Natural killer cell (primary cell): ENCODE data around the gene GPR55. TPM values are rescaled to one million over a fixed set of nuclear protein-coding genes. Genes with fewer than 3 reads are reported as not detected.

Source experiments
- ATAC-seq, 3 donors: fragments of 150-1000 bp in 2 of 3; fragments of 200-7000 bp in 1 of 3; cut with Tn5 transposase; 1 replicate in 1 of 3; 2 replicates in 2 of 3; pipeline ENCODE4 v1.10.0; 2021; ENCODE audit warnings: mild to moderate bottlenecking in 2 of 3, moderate library complexity in 2 of 3
- DNase-seq, 2 donors: peaks; one replicate each; pipeline versions ENCODE4 v3.0.0 to v3.0.0-alpha.2; 2013 to 2021; ENCODE audit warnings: mixed read lengths in 1 of 2
- H3K27ac ChIP-seq: one replicate; pipeline ENCODE4 v1.5.1; 2013; ENCODE audit warnings: mild to moderate bottlenecking, low read length
- H3K27me3 ChIP-seq: one replicate; pipeline ENCODE4 v1.6.1; 2013; ENCODE audit warnings: low read length; ENCODE audit not compliant: control insufficient read depth, insufficient read depth
- H3K36me3 ChIP-seq: one replicate; pipeline ENCODE4 v1.6.1; 2013; ENCODE audit warnings: low read length; ENCODE audit not compliant: control insufficient read depth, insufficient read depth
- H3K4me1 ChIP-seq: one replicate; pipeline ENCODE4 v1.6.1; 2013; ENCODE audit warnings: low read length; ENCODE audit not compliant: control insufficient read depth, insufficient read depth
- H3K4me3 ChIP-seq: one replicate; pipeline ENCODE4 v1.5.1; 2013; ENCODE audit warnings: low read length
- H3K9me3 ChIP-seq: one replicate; pipeline ENCODE4 v1.6.1; 2013; ENCODE audit warnings: low read length; ENCODE audit not compliant: control insufficient read depth, insufficient read depth
- H3K27ac Mint-ChIP-seq, 2 donors: one replicate each; pipeline ENCODE4 v1.8.0; 2022; ENCODE audit warnings: mild to moderate bottlenecking in 2 of 2, mixed read lengths in 2 of 2, moderate library complexity in 1 of 2
- H3K27me3 Mint-ChIP-seq, 2 donors: one replicate each; pipeline ENCODE4 v1.8.0; 2022; ENCODE audit warnings: low read depth in 2 of 2, mixed read lengths in 2 of 2
- H3K36me3 Mint-ChIP-seq: one replicate; pipeline ENCODE4 v1.8.0; 2022; ENCODE audit warnings: mixed read lengths
- H3K4me1 Mint-ChIP-seq, 2 donors: one replicate each; pipeline ENCODE4 v1.8.0; 2022; ENCODE audit warnings: mixed read lengths in 2 of 2
- H3K4me3 Mint-ChIP-seq: one replicate; pipeline ENCODE4 v1.8.0; 2022; ENCODE audit warnings: mild to moderate bottlenecking, moderate library complexity, mixed read lengths
- H3K9me3 Mint-ChIP-seq, 2 donors: one replicate each; pipeline ENCODE4 v1.8.0; 2022; ENCODE audit warnings: mixed read lengths in 2 of 2
- CTCF ChIP-seq: fragments of 200-600 bp; IDR thresholded peaks from one replicate; pipeline ENCODE4 v1.8.0; 2022; ENCODE audit warnings: antibody characterized with exemption
- WGBS: methylation state at CpG from one replicate; pipeline ENCODE4 v1.1.7; 2013; ENCODE audit warnings: missing lambda C conversion rate; ENCODE audit not compliant: insufficient coverage; 5-methylcytosine and 5-hydroxymethylcytosine counted together
- intact Hi-C: fragments of 100-400 bp; cut with micrococcal nuclease; formaldehyde crosslinking; loops from one replicate; pipeline ENCODE4 v1.14.2; 2022
- total RNA-seq, 4 donors: library from RNA; stranded (reverse); fragments of 120-200 nt in 1 of 4; gene quantifications; one replicate each; pipeline versions ENCODE4 v1.2.3 to v1.2.4, GENCODE V29; 2013 to 2022

The GPR55 gene
- total RNA-seq, 3 donors from 2014 or later (not counting 1 experiment from before 2014, with no cell fraction given), result 0.09 to 1.1 (median 0.40) TPM

GRCh38 chr2:230912724-230913123 lies 12.3 kb downstream of the GPR55 start:
- no peak for TF ChIP-seq CTCF
- H3K36me3 ChIP-seq, result no peaks in the 10 kb centered on the region
- Mint-ChIP-seq H3K4me1 (no peaks in the 10 kb centered on the region), H3K9me3 (no peaks in the 10 kb centered on the region), H3K27ac (no peak overlapping the region), H3K36me3 (no peaks in the 10 kb centered on the region), H3K27me3 (peaks cover 61 to 79% of the 10 kb centered on the region in 2 donors), H3K4me3 (no peak overlapping the region)
- no peak for DNase-seq
- no peak overlapping the region for H3K27ac ChIP-seq
- H3K27me3 ChIP-seq, result peaks cover 3% of the 10 kb centered on the region
- intact Hi-C loops, result no loop called here
- no peak overlapping the region for H3K4me3 ChIP-seq
- peaks cover 4% of the 10 kb centered on the region for H3K4me1 ChIP-seq
- ATAC-seq, result no peak
- 82% methylated on average over 5 of the region's 5 CpGs for WGBS
- H3K9me3 ChIP-seq, result no peaks in the 10 kb centered on the region

- H3K27ac Mint-ChIP-seq, result no peak overlapping the region
- peak in 1 of 2 donors; percentile 6 for DNase-seq
Measured at GRCh38 chr2:230912046-230912445, 13.0 kb downstream of the GPR55 start.

GRCh38 chr2:230910546-230911177 lies 14.4 kb downstream of the GPR55 start:
- Mint-ChIP-seq H3K9me3 (no peaks in the 10 kb centered on the region), H3K27me3 (peaks cover 56 to 76% of the 10 kb centered on the region in 2 donors), H3K36me3 (no peaks in the 10 kb centered on the region), H3K4me3 (no peak overlapping the region), H3K4me1 (no peaks in the 10 kb centered on the region), H3K27ac (no peak overlapping the region)
- no peak for DNase-seq
- peaks cover 3% of the 10 kb centered on the region for H3K27me3 ChIP-seq
- no peak overlapping the region for H3K4me3 ChIP-seq
- intact Hi-C loops, result no loop called here
- H3K9me3 ChIP-seq, result no peaks in the 10 kb centered on the region
- ATAC-seq, result no peak
- no peak overlapping the region for H3K27ac ChIP-seq
- no peaks in the 10 kb centered on the region for H3K36me3 ChIP-seq
- TF ChIP-seq CTCF, result no peak
- peaks cover 4% of the 10 kb centered on the region for H3K4me1 ChIP-seq
- 73% methylated on average over 13 of the region's 13 CpGs for WGBS

More at GRCh38 chr2:230912046-230912445, 13.0 kb downstream of the GPR55 start:
- no peak for TF ChIP-seq CTCF
- H3K36me3 ChIP-seq, result no peaks in the 10 kb centered on the region
- intact Hi-C loops, result no loop called here
- Mint-ChIP-seq H3K36me3 (no peaks in the 10 kb centered on the region), H3K4me3 (no peak overlapping the region), H3K27me3 (peaks cover 58 to 72% of the 10 kb centered on the region in 2 donors), H3K4me1 (no peaks in the 10 kb centered on the region), H3K9me3 (no peaks in the 10 kb centered on the region)
- no peak overlapping the region for H3K4me3 ChIP-seq
- no peaks in the 10 kb centered on the region for H3K9me3 ChIP-seq
- H3K4me1 ChIP-seq, result peaks cover 4% of the 10 kb centered on the region
- 83% methylated on average over 5 of the region's 5 CpGs for WGBS
- peaks cover 3% of the 10 kb centered on the region for H3K27me3 ChIP-seq
- no peak overlapping the region for H3K27ac ChIP-seq
- no peak for ATAC-seq
